22Rv1 (cell line): ENCODE results near the gene NKX6-2.

Experiments
- CTCF ChIP-seq: fragments of 450-650 bp; IDR thresholded peaks from 2 replicates; pipeline ENCODE4 v1.5.1; 2017; ENCODE audit warnings: mild to moderate bottlenecking
- ZFX ChIP-seq: fragments of 450-650 bp; IDR thresholded peaks from 2 replicates; pipeline ENCODE4 v1.6.1; 2017; ENCODE audit warnings: antibody characterized with exemption, borderline replicate concordance

- no peak for TF ChIP-seq ZFX
- no peak for TF ChIP-seq CTCF
These were observed 10.9 kb upstream of the NKX6-2 start for GRCh38 chr10:132796846-132797245.
